Fibroblast of mammary gland (primary cell): ENCODE data around the gene PPP1R1B.

Source experiments
- DNase-seq: peaks from one replicate; pipeline ENCODE4 v3.0.0-alpha.2; 2010; ENCODE audit warnings: low read depth
- H3K4me3 ChIP-seq: 2 replicates; pipeline ENCODE4 v1.5.1; 2011; ENCODE audit warnings: low read depth, mild to moderate bottlenecking, low read length, moderate library complexity; ENCODE audit not compliant: control insufficient read depth
- TF ChIP-seq, protein P1 (sequence below): conservative IDR thresholded peaks from 2 replicates; pipeline ENCODE4 v1.5.1; 2011; ENCODE audit warnings: low read depth, low read length, inconsistent platforms; ENCODE audit not compliant: control insufficient read depth, insufficient read depth

Gene PPP1R1B

DNA sequence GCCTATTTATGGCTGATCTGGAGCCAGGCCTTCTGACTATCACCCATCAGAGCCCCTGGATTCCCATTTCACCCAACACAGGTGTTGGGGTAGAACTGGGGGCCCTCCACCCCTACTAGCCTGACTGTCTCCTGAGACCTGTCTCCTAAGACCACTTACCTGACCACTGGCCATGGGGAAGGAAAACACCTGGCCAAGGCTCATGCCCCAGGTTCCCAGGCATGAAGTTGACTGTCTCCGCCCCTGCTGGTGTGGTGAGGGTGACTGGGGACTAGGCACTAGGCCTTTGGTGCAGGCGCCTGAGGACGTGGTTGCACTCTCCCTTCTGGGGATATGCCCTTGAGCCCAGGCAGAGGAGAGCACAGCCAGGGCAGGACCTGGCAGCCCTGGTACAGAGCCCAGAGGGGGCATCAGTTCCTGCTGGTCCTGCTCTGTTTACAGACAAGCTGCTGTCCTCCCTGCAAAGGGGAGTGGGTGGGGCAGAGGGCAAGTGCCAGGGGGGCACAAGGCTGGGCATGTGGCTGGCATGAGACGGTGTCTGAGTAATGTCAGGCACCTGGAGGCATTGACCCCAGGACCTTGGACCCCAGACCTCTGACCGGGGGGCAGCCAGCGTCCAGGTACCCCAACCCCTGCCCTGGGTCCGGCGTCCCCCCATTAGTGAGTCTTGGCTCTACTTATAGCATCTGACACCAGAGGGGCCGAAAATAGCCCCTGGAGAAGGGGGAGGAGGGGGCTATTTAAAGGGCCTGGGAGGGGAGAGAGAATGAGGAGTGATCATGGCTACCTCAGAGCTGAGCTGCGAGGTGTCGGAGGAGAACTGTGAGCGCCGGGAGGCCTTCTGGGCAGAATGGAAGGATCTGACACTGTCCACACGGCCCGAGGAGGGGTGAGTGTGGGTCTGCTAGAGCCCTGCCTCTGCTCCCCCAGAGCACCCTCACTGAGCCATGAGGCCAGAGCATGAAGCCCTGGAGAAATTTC, 38.1 kb downstream of the PPP1R1B start, which contains the start of gene TCAP:
Gene TCAP (plus strand): TSS at position 769 of the 981 bp plus-strand sequence. CDS start 11 bp downstream, at position 780.
- no peak within 1 kb of the TSS for H3K4me3 ChIP-seq
- TF ChIP-seq, protein P1, sequence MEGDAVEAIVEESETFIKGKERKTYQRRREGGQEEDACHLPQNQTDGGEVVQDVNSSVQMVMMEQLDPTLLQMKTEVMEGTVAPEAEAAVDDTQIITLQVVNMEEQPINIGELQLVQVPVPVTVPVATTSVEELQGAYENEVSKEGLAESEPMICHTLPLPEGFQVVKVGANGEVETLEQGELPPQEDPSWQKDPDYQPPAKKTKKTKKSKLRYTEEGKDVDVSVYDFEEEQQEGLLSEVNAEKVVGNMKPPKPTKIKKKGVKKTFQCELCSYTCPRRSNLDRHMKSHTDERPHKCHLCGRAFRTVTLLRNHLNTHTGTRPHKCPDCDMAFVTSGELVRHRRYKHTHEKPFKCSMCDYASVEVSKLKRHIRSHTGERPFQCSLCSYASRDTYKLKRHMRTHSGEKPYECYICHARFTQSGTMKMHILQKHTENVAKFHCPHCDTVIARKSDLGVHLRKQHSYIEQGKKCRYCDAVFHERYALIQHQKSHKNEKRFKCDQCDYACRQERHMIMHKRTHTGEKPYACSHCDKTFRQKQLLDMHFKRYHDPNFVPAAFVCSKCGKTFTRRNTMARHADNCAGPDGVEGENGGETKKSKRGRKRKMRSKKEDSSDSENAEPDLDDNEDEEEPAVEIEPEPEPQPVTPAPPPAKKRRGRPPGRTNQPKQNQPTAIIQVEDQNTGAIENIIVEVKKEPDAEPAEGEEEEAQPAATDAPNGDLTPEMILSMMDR = no peak
- DNase-seq = no peak

DNA sequence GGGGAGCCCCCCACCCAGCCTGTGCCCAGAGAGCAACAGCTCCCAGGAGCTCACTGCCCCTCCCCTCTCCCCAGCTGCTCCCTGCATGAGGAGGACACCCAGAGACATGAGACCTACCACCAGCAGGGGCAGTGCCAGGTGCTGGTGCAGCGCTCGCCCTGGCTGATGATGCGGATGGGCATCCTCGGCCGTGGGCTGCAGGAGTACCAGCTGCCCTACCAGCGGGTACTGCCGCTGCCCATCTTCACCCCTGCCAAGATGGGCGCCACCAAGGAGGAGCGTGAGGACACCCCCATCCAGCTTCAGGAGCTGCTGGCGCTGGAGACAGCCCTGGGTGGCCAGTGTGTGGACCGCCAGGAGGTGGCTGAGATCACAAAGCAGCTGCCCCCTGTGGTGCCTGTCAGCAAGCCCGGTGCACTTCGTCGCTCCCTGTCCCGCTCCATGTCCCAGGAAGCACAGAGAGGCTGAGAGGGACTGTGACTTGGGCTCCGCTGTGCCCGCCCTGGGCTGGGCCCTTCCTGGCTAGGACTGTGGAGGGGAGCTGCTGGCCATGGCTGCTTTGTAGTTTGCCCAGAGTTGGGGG, 39.0 kb downstream of the PPP1R1B start:
- TF ChIP-seq, protein P1 = no peak
- no peak for DNase-seq
- no peak overlapping the region for H3K4me3 ChIP-seq

DNA sequence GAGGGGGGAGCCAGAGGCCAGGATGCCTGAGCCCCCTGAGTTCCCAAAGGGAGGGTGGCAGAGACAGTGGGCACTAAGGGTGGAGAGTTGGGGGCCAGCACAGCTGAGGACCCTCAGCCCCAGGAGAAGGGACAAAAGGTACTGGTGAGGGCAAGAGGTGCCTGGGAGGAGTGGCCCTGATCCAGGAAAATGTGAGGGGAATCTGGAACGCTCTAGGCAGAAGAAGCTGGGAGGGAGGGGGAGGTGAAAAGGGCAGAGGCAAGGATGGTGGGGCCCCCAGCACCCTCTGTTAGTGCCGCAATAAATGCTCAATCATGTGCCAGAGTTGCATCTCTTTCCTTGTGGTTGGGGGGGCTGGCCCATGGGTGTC, 39.5 kb downstream of the PPP1R1B start:
- H3K4me3 ChIP-seq = no peak overlapping the region
- TF ChIP-seq, protein P1 = no peak
- DNase-seq = no peak

DNA sequence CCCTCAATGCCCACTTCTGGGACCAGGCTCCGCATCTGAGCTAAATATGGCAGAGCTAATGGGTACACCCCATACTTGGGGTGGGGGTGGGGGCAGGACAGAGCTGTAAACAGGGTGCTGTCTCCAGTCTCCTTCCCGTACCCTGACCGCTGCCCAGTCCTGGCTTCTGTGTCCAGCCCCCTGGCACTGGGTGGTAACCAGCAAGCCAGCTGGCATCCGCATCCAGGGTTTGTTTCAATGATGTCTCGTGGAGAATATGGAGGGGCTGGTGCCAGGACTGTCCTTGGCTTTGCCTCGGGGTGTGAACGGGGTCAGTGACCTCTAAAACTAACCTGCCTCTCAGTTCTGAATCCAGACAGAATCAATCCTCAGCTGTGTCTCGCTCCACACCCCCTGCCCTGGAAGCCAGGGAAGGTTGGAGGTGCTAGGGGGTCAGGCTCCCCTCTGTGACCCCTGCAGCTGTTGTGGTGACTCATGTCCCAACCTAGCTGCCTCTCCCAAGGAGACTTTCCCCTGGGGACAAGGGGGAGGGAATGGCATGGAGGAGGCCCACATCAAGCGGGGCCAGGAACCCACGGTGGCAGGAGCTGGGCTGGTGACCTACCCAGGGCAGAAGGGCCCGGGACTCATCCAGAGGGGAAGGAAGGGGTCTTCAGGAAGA, 40.0 kb downstream of the PPP1R1B start:
- DNase-seq = no peak
- TF ChIP-seq, protein P1 = no peak
- no peak overlapping the region for H3K4me3 ChIP-seq

DNA sequence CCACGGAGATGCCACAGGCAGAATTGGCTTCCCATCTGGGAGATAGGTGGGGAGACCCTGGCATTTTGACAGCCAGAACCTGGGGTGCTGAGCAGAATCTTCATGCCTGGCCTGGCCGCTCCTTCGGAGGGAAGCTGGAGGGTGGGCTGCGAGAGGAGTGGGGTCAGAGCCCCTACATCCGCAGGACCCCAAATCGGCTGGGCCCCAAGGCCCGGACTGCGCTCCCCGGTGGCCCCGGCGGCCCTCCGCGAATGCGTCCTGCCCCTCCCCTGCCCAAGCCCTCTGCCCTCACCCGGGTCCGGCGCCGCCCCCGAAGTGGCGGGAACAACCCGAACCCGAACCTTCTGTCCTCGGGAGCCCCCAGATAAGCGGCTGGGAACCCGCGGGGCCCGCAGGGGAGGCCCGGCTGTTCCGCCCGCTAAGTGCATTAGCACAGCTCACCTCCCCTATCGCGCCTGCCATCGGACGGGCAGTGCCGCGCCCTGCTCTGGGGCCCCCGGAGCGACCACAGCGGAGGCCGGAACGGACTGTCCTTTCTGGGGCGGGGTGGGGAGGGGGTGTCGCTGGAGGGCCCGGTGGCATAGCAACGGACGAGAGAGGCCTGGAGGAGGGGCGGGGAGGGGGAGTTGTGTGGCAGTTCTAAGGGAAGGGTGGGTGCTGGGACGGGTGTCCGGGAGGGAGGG, 40.7 kb downstream of the PPP1R1B start:
- TF ChIP-seq, protein P1 = no peak
- no peak overlapping the region for H3K4me3 ChIP-seq
- DNase-seq = no peak
